ENCODE results near the gene GART. TPM values are rescaled to one million over a fixed set of nuclear protein-coding genes. Genes with fewer than 3 reads are reported as not detected.

Gene GART
- total RNA-seq: 94.1 and 169 TPM in 2 replicates

DNA sequence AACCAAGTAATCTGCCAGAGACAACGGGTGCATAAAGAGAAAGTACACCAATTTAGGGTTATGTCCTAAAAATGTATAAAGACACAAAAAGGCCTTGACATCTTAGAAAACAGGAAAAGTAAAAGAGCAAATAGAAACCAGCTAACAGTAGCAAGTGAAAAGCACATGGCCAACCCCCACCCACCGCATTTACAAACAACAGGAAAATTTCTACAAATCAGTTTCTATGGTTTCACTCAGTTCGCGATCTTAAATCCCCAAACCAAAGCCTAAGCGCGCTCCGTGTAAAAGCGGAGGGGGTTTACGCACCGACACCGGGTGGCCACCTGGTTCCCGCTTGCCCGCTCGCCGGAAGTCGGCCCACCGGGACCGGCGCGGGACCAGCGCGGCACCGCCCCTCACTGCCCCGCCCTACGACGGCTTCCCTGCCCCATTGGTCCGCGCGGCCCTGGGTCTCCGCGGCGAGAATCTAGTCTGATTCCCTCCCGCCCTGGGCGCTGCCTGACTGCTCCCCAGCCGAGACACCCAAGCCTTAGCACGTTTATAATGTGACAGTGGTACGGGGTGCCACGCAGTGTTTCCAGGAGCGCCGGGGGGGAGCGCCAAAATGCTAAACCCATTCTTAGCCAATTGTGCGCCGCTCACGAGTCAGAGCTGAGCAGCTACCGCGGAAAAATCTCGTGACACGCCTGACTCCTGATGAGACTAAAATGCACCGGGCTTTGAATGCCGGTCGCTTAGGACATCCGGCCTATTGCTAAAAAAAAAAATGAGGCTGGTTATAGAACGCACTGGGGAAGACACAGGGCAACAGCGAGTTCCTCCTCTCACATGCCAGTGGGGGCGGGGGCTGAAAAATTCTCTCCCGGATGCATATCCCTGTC lies at the start of gene GART:
Gene GART, minus strand, starts transcription at position 362 of the 884 bp plus-strand sequence. CDS start 2,802 bp downstream, outside the sequence.

DNA sequence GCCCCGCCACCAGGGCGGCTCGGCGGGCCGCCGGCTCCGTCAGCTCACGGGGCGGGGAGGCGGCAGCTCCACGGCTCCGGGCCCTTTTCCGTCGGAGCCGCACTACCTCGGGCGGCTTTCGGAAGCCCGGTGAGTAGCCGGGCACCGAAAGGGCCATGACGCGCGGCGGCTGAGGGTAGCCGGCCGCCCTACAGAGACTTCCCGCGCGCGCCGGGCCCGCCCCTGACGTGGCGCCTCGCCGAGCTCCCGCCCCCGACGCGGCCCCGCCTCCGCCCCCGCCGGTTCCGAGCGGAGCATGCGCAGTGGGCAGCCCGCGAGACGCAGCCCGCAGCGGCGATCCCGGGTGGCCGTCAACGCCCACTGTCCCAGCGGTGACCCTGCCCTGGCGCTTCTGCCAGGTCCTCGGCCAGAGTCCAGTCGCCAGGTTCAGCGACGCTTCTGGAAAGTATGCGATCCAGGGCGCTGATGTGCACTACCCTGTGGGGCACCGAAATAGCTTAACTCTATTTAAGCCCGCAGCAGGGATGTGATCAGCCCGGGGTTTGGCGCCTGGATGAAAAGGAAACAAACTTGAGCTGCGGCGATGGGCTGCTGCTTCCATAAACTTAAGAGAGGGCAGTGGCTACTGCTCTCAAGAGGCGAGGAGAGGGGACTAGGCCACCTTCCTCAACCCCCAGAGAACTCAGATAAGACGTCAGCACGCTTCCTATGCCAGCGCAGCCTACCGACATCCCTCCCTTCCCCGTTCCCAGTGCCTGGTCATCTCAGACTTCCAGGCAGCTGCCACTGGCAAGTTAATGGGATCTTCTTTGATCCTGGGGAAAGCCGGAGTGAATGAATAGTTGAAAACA lies 46.8 kb upstream of the GART start, which contains the start of gene DONSON:
Gene DONSON, minus strand, starts transcription at position 200 of the 851 bp plus-strand sequence. Its CDS starts 43 bp downstream, at position 157.

DNA sequence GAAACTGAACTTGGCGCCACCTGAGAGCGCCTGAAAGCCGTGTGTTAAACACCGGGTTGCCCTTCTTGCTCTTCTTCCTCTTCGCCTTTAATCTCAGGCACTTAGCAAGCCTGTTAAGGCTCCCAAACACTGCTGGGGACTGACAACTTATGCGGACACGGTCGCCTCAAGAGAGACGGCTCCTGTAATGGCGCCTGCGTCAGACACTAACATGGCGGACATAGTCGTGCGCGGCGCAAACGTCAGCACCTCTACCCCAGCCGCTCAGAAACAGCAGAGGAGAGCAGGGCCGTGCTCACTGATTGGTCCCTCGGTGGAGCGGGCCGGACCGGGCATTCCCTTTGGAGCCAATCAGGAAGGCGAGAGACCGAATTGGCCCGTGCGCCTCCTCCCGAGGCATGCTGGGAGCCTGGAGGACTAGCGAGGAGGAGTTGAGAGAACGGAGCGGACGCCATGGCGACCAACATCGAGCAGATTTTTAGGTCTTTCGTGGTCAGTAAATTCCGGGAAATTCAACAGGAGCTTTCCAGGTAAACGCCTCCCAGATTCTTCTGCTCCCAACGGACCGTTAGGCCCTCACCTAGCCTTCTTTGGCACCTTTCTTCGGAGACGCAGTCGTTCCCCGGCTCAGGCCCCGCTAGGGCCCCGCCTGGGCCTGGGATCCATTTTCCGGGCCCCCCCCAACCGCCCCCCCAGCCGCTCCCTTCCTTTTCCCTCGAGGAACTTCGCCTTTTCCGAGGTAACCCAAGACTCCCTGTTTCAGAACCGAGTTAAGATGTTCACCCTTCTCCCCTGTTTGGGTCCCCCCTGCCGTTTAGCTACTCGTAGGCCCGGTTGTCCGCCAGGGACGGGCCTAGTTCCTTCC lies 955 bp upstream of the GART start, which contains the start of gene SON:
Gene SON, plus strand, starts transcription at position 399 of the 865 bp plus-strand sequence. Its CDS starts 55 bp downstream, at position 454.

DNA sequence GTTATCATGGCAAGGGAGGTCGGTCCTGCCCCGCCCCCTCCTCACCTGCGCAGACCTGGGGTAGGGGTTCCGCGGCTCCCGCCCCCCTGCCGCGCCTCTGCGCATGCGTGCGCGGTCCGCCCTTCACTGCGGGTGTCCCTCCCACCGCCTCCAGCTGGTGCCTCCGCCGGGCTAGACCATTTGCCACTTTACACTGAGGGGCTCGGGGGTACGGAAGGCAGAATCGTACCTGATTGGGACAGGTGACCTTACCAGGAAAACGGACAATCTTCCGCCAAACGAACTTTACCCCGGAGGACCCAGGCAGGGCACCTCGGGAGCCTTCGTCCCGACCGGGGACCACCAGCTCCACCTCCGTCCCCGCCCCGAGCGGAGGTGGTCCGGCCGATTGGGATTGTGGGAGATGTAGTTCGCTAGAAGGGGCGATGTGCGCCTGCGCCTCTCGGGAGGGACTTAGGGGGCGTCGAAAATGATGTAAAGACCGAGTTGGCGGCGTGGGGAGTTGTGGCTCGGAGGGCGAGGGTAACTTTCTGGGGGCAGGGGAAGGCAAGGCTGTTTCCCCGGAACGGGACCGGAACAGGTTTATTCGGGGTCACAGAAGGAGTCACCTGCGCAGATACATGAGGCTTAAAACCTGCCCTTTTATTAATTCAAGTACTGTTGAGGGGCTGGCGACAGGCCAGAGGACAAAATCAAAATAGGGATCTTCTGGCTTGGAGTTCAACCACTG lies 50.4 kb downstream of the GART start, which contains the start of gene DNAJC28:
Gene DNAJC28, minus strand, starts transcription at position 344 of the 730 bp plus-strand sequence. CDS start 2,323 bp downstream, outside the sequence.

DNA sequence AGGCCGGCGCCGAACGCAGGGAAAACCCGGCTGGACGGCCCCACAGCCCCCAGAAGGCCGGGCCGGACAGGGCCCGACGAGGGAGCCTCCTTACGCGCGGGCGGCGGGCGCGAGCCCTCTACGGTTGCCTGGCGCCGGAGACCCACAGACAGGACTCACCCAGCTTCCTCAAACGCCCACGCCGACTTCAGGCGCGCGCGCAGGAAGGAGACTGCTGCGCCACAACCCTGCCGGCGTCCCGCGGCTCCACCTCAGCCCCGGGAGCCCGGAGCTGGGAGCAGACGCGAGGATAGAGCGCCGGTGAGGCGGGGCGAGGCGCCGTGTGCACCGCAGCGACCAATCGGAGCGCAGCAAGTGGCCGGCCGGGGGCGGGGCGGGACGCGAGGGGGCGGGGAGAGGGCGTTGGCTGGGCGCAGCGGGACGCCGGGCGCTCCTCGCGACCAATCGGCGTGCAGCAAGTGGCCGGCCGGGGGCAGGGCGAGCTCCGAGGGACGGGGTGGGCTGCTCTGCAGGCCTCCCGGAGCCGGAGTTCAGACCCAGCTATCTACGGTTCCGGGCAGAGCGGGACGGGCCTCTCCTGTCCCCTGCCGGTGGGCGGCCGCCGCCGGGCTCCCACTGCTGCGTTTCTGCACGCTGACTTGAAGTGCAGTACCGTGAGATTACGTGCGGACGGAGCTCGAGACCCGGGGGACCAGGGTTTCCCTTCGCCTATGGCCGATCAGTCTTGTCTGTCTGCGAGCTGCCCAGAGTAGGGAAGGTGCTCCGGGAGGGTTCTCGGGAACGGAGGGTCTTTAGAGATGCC lies 62.0 kb downstream of the GART start, which contains the start of gene TMEM50B:
Gene TMEM50B, minus strand, starts transcription at position 296 of the 802 bp plus-strand sequence. CDS start 11,089 bp downstream, outside the sequence.

Other genes with a start within 250 kb of the GART start
- gene IFNAR1, start 217.1 kb downstream of the GART start, total RNA-seq: 12.9 and 19.4 TPM in 2 replicates
- 54.4 and 72.9 TPM in 2 replicates for gene IFNGR2, start 138.7 kb downstream of the GART start, total RNA-seq
- 19.5 and 19.7 TPM in 2 replicates for gene TMEM50B, start 62.1 kb downstream of the GART start, total RNA-seq
- gene DNAJC28, start 50.4 kb downstream of the GART start, total RNA-seq: 0.39 and 0.73 TPM in 2 replicates
- 87.8 and 115 TPM in 2 replicates for gene SON, start 921 bp upstream of the GART start, total RNA-seq
- gene DONSON, start 46.6 kb upstream of the GART start, total RNA-seq: 18.4 and 37.3 TPM in 2 replicates
- 15.1 and 18.0 TPM in 2 replicates for gene CRYZL1, start 99.6 kb upstream of the GART start, total RNA-seq
- gene ITSN1, start 100.4 kb upstream of the GART start, total RNA-seq: 26.5 and 44.2 TPM in 2 replicates

All from subcutaneous preadipocyte (primary cell).